Measurements from ENCODE around the gene RNF13. TPM values are rescaled to one million over a fixed set of nuclear protein-coding genes. Genes with fewer than 3 reads are reported as not detected.
"Not testable (repeated sequence)": the region's sequence is repeated elsewhere in the genome, so short reads cannot be mapped to it uniquely, and the experiment has no call there.

The RNF13 gene
- total RNA-seq, 1 donor from 2014 or later = 93.3 TPM

DNA sequence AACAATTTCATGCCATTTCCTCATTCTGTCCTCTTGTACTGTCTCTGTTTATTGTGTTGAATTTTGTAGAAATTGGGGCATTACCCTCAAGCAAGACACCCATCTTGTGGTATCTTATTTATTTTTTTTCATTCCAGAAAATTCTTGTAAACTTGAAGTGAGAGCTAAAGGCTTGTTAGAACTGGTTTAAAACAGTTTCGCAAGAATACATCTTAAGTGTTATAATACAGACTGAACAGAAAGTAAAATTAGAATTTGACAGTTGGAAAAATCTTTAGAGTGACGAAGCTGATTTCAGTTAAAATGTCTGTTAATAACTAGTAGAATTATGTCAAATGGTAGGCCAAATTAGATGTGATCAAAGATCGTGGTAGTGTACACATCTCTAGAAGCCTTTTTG is 26.9 kb downstream of the RNF13 start:
- no peak for DNase-seq (ENCODE audit: low spot score)

DNA sequence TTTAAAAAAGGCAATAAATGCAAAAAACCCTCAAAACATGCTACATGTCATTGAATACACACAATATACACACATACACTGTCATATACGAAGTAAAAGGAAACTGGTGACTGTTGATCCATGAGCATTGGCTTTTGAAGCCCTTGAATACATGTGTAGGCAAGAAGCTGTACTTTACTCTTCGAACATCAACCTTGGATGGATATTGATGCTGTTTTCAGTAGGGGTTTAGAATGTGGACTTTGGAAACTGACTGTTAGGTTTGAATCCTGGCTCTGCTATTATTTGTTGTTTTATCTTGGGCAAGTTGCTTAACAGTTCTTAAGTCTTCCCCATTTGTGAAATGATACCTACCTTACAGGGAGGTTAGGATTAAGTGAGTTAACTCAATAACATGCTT is 30.5 kb downstream of the RNF13 start:
- no peak for DNase-seq (ENCODE audit: low spot score)

DNA sequence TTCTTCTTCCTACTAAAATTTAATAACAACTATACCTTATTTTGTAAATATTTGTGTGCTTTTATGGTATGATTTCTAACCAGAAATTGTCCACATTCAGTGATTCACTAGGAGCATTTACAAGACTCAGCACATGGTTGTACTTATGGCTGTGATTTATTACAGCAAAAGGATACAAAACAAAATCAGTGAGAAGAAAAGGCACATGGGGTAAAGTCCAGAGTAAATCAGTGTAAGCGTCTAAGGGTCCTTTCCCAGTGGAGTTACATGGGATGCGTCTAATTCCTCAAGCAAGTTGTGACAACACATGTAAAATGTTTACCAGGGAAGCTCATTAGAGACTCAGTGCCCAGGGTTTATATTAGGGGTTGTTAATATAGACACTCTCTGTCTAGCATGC is 31.1 kb downstream of the RNF13 start:
- no peak for DNase-seq (ENCODE audit: low spot score)

DNA sequence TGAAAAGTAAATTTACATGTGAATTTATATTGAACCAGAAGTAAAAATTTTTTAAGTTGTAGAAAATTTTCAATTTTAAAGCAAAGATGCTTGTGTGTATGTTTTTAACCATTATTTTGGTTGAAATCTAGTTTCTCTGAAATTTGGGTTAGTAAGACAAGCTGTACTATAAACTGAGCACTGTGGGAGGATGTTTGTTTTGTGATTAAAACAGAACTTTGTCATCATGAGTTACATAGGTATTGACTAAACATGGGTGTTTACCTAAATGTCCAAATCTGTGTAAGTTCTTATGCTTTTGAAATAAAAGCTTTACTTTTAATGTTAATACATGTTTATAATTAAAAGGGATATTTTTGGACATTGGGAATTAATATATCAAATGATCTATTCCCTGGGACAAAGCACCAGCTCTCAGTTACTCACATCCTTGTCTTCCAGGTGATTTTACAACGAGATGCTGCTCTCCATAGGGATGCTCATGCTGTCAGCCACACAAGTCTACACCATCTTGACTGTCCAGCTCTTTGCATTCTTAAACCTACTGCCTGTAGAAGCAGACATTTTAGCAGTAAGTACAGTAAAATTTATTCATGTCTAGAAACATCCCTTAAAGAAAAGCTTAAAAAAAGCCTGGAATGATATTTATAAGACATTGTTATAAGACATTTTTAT is 32.7 kb downstream of the RNF13 start:
- no peak for DNase-seq (ENCODE audit: low spot score)

DNA sequence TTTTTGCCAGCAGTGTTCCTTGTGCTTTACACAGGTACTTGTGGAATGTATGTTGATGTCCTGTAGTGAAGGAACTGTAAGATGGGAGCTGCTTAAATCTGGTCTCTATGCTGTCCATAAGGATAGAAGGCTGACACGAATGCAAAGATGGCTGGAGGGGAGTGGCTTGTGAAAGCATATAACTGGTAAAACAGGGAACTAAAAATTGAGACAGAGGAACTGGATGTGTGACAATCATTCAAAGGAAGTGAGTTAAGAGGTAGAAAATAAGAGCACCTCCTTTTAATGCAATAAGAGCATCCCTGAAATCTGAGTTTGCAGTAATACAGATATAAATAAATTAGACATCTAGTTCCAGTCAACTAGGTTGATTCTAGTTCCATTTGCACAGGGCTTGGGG is 35.2 kb downstream of the RNF13 start:
- no peak for DNase-seq (ENCODE audit: low spot score)

DNA sequence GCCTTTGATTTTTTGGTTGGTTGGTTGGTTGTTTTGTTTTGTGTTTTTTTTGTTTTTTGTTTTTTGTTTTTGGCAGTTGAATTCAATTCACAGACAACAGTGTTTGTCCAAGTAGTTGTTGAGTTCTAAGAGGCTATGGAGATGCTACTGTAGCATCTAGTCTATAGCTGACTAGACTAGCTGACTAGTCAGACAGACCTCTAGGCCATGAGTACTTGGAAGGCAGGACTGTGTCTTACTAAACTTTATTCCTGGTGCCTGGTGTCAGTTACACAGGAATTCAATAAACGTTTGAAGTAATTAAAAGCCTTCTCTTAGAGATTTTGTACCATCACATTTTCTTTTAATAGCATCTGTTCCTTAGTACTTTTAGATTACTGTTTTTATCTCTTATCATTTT is 35.7 kb downstream of the RNF13 start:
- no peak for DNase-seq (ENCODE audit: low spot score)

DNA sequence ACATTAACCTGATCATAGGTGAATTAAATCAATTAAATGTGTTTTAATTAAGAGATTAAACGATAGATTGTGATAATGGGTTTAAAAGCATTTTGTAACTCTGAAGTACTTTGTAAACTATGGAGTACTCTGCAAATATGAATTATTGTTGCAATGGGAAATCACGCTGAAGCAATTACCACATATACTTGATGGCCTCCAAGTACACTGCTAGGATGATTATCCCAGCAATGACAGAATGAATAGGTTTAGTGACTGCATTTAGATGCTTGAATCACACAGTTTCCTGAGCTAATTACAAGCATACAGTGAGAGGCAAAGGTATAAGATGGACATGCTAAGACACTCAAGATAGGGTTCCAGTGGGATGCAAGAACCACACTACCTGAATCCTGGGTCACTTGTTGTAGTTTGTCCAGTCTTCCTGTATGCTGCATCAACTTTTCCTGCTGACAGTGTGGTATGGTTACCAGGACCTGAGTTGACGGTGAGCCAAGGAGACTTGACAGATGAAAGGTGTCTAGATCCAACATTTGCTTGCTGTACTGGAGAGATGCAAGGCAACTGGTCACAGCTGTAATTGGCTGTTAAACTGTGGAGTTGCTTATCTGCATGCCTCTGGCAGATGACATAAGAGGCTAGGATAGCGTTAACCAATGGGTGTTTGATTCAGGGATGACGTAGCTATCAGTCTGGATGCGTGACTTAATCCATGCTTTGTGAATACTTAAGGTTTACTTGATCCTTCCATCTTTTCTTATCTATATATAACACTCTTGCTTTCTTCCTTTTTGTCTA is 38.0 kb downstream of the RNF13 start:
- no peak for DNase-seq (ENCODE audit: low spot score)

DNA sequence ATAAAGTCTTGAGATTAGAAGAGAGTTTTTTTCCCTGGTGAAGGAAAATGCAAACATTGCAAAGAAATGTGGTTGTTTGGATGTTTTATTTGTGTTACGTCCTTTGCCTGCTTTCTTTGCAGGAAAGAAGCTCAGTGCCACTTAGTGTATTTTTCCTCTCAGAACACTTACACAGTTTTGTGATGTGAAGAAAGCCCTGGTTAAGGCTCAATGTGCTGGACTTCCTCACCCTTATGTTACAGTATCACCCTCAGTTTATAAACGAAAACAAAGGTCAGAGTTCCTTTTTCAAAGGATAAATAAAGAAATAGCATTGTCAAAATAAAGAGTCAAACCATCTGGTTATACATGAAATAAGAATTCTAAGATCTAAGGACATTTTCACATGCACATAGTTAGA is 45.9 kb downstream of the RNF13 start:
- DNase-seq (ENCODE audit: low spot score) = no peak

DNA sequence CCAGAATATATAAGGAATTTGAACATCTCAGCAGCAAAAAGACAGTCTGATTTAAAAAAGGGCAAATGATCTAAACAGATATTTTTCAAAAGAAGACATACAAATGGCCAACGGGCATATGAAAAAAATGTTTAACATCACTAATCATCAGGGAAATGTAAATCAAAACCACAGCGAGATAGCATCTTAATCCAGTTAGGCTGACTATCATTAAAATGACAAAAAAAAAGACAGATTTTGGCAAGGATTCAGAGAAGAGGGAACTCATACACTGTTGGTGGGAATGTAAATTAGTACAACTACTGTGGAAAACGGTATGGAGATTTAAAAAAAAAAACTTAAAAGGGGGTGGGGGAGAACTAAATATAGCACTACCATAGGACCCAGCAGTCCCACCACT is 47.9 kb downstream of the RNF13 start:
- DNase-seq (ENCODE audit: low spot score) = no peak

DNA sequence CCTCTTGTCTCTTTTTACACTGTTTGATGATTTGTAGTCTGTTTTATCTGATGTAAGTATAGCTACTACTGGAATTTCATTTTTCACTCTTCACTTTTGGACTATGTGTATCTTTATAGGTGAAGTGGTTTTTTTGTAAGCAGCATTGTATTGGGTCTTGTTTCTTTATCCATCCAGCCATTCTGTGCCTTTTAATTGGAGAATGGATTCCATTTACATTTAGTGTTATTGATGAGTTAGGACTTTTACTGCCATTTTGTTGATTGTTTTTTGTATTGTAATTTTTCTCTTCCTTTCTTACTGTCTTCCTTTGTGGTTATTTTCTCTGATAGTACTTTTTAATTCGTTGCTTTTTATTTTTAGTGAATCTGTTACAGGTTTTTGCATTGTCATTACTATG is 54.5 kb downstream of the RNF13 start:
- DNase-seq (ENCODE audit: low spot score) = no peak

DNA sequence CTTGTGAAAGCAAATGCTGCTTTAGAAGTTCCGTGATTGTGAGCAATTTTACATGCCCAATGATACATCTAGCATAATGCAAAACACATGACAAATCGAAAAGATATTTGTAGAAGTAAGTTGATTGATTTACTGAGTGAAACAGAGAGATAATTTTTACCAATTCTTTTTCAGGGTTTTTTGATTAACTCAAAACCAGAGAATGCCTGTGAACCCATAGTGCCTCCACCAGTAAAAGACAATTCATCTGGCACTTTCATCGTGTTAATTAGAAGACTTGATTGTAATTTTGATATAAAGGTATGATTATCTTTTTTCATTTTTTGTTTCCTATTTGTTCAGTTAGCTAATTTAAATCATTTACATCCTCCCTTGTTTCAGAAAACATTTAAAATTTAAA is 58.8 kb downstream of the RNF13 start:
- DNase-seq (ENCODE audit: low spot score) = no peak

DNA sequence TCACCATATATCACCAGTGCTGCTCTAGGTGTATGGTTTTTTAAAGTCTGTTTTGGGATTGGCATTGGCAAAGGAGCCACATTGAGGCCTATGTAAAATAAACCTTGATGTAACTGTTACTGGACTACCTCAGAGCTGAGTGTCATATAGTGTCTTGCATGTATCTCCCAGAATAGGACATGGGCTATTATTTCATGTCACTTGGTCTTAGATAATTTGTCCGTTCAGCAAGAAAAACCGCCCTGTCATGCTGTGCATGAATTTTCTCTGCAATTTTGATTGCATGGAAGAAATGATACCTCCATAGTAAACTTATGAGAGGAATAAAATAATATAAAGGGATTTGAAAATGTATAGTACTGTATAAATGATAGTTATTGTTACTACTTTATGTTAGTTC is 59.6 kb downstream of the RNF13 start:
- no peak for DNase-seq (ENCODE audit: low spot score)

DNA sequence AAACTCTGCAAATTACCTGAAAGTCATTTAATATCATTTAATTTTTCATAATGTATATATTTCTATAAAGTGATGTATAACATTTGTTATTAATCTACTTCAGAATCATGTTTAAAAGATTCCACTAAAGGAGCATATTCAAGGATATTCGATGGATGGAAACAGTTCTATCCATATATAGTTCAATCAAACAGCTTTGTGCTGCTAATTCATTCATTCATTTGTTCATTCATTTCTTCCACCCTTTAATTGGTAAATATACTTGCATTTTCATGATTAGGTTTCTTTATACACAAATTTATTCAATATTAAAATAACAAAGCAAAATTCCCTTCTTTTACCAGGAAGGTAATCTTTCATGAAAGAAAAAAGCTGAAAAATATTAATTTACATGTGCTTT is 64.7 kb downstream of the RNF13 start:
- DNase-seq (ENCODE audit: low spot score) = no peak

DNA sequence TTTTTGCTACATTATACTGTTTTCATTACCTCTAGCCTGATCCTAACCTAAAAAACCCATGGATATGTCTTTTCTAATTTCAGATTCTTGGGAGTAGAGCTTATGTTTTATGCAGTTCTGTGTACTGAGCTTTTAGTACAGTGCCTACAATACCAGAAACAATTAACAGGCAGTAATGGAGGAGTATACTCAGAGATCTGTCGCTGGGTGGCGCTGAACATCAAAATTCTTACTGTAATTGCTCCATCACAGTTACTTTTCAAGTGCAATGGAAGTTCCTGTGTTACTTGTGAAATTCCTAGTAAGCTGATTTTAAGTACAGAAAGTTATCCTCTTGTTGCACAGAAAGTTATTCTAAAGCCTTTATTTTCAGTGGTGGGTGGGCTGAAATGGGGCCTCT is 66.9 kb downstream of the RNF13 start:
- DNase-seq (ENCODE audit: low spot score) = peak; percentile 51

DNA sequence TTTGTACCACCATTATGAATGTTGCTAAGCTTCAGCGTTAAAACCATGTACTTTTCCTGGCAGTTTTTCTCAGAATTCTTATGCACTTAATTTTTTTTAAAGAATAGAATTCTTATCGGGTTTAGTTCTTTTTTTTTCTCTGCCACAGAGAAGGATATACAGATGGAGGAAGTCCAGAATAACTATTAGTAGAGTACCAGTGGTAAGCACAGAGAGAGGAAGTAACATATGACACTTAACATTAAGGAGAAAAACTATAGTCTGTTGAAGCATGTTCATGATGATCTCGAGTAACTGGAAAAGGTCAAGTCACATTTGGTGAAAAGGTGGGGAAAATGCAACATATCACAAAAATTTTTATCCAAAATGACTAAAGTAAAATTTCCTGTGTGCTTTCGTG is 68.9 kb downstream of the RNF13 start:
- no peak for DNase-seq (ENCODE audit: low spot score)

DNA sequence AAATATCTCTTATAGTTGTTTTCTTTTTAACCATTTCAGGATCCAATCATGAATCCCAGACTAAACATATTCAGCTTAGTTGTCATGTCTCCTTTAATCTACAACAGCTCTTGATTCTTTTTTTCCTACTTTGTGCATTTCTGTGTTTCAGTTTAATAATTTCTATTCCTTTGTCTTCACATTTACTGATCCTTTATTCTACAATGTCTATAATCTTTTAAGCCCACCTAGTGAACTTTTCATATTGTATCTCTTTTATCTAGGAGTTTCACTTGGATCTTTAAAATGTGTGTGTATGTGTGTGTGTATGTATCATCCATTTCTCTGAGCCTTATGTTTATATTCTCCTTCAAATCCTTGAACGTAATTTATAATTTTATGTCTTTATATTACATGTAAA is 70.1 kb downstream of the RNF13 start:
- DNase-seq (ENCODE audit: low spot score) = no peak

DNA sequence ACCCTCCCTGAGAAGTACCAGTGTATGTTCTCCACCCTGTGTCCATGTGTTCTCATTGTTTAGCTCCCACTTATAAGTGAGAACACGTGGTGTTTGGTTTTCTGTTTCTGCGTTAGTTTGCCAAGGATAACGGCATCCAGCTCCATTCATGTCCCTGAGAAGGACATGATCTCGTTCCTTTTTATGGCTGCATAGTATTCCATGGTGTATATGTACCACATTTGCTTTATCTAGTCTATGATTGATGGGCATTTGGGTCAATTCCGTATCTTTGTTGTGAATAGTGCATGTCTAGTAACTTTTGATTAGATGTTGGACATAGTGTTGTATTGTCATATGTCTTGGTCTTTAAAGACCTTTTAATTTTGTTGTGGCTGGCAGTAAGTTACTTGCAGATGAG is 70.8 kb downstream of the RNF13 start:
- not testable (repeated sequence) for DNase-seq (ENCODE audit: low spot score)

DNA sequence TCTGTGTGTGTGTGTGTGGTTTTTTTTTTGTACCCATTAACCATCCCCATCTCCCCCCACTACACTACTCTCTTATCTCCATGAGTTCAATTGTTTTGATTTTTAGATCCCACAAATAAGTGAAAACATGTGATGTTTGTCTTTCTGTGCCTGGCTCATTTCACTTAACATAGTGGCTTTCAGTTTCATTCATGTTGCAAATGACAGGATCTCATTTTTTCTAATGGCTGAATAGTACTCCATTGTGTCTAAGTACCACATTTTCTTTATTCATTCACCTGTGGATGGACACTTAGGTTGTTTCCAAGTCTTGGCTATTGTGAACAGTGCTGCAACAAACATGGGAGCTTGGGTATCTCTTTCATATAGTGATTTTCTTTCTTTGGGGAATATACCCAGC is 71.8 kb downstream of the RNF13 start:
- DNase-seq (ENCODE audit: low spot score) = not testable (repeated sequence)

DNA sequence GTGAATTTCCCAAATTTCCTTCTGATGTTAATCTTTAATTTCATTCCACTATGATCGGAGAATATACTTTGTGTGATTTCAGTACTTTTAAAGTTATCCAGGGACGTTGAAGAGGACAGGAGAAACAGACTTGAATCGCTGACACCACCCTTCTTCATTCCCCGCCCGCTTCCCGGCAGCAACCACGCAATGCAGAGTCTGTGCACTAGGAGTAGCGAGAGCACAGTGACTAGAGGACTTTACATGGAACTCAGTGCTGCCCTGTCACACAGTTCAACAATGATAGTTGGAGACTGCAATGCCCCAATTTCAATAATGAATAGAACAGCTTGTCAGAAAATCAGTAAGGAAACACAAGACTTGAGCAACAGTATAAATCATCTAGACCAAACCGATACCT is 73.9 kb downstream of the RNF13 start:
- DNase-seq (ENCODE audit: low spot score) = no peak

DNA sequence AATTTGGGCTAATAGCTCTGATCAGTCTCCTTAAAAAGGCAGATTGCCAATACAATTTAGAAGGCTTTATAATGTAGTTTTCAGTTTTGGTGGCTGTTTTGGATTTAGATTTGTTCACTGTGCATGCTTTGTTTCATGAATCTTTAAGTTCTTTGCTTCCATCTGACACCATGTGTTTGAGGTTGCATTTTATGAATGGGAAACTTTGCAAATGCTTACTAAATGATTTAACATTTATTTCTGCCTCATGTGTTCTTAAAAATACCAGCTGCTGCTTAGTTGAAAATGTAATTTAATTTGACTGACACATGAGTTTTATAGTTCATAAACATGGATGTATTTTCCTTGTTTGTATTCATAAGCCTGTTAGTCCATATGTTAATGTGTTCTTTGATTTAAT is 78.6 kb downstream of the RNF13 start:
- DNase-seq (ENCODE audit: low spot score) = no peak

DNA sequence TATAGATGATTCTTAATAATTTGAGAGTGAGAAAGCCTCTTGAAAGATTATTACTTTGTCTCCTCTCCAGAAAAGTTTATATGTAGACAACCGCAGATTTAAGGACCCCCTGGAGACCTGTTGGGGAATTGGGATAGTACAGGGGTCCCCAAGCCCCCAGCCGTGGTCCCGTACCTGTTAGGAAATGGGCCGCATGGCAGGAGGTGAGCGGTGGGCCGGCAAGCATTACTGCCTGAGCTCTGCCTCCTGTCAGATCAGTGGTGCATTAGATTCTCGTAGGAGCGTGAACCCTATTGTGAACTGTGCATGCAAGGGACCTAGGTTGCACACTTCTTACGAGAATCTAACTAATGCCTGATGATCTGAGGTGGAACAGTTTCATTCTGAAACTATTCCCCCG is 79.4 kb downstream of the RNF13 start:
- DNase-seq (ENCODE audit: low spot score) = no peak

DNA sequence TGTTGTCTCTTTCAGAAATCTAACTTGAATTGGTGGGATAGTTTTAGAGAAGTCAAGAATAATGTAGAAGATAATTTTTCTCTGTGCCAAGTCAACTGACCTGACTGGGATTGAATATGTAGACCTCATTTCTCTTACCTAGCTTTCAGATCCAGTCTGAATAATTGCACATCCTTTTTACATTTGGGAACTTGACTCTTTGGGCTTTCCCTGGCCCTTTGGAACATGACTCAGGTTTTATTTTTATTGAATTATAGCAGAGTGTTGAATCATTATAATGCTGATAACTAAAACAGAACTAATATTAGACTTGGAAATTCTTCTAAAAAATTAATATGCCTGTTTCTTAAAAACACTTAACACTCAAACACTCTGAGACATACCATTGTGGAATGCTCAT is 81.2 kb downstream of the RNF13 start:
- DNase-seq (ENCODE audit: low spot score) = no peak

DNA sequence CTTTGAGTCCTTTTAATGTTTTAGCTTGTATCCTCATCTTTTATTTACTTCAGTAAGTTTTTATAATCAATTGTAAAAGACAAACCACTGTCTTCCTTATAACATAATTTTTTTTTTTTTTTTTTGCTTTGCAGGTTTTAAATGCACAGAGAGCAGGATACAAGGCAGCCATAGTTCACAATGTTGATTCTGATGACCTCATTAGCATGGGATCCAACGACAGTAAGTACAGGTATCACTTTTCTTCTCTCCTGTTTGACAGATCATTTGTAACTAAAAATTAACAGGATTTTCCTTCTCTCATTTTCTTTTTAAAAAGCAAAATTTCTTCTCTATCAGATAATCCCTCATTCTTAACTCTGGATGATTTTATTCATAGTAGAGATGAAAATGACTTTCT is 82.3 kb downstream of the RNF13 start:
- no peak for DNase-seq (ENCODE audit: low spot score)

DNA sequence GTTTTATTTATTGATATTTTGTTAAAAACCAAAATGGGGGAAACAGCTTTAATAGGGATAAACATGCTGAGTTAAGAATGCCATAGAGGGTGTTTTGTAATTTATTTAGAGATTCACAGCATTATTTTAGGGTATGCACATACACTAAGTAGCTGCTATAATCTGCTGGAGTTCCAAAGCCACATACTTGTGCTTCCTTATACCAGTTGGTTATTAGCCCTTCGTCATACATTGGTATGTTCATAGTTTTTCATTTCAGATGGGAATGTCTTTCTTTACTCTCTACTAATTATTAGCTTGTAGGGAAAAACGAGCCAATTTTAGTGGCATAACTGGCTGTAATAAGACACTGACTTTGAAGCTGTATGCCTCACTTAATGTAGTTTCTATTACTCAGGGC is 82.8 kb downstream of the RNF13 start:
- DNase-seq (ENCODE audit: low spot score) = no peak

Measured in ureter (tissue), 1 donor.